GM21825 (cell line): ENCODE results near the gene PXMP2.
"Not testable (repeated sequence)": the region's sequence is repeated elsewhere in the genome, so short reads cannot be mapped to it uniquely, and the experiment has no call there.

Experiments used
- ATAC-seq: cut with Tn5 transposase; IDR thresholded peaks from one replicate; pipeline ENCODE4 v1.9.1; 2021; ENCODE audit warnings: mild to moderate bottlenecking, moderate library complexity; ENCODE audit not compliant: unreplicated experiment

Gene PXMP2

DNA sequence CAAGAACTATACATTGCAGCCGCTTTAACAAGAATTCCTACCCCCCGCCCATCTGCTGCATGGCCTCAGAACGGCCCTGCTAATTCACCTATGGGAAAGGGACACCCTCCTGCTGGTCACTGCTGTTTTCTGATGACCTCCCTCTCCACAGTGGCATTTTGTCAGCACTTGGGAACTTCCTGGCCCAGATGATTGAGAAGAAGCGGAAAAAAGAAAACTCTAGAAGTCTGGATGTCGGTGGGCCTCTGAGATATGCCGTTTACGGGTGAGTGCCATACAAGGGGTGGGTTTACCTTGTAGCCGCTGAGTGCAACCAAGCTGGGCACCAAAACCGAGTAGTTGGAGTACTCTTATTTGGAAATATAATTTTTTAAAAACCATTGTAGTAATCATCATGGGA, 2.7 kb downstream of the PXMP2 start:
- ATAC-seq, result no peak

GRCh38 chr12:132692030-132692429, 4.6 kb downstream of the PXMP2 start:
- ATAC-seq, result not testable (repeated sequence)

- not testable (repeated sequence) for ATAC-seq
Observed at GRCh38 chr12:132694888-132695287, 7.5 kb downstream of the PXMP2 start.

- no peak for ATAC-seq
Observed at GRCh38 chr12:132695431-132695830, 8.0 kb downstream of the PXMP2 start.

- no peak for ATAC-seq
Observed at GRCh38 chr12:132698341-132698740, 11.0 kb downstream of the PXMP2 start.

GRCh38 chr12:132700212-132700822, 12.9 kb downstream of the PXMP2 start:
- ATAC-seq, result no peak

- ATAC-seq, result no peak
Observed at GRCh38 chr12:132702640-132703039, 15.3 kb downstream of the PXMP2 start.

DNA sequence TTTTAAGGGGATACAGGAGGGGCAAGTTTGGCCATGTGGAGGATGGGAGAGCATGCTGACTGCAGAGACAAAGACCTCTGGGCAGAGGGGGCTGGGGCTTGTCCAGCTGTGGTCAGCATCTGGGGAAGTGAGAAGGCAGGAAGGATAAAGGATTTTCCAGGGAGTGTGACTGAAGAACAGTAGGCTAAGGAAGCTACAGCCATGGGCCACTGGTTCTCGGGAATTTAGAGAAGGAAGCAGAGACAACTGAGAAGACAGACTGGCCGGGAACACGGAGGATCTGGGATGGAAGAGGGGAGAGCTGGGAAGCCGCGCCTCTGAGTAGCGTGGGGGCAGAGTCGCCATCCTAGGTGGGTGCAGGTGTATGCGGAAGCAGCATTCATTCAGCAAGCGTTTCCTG, 16.3 kb downstream of the PXMP2 start:
- no peak for ATAC-seq

- ATAC-seq, result no peak
Observed at GRCh38 chr12:132707241-132707640, 19.9 kb downstream of the PXMP2 start.

DNA sequence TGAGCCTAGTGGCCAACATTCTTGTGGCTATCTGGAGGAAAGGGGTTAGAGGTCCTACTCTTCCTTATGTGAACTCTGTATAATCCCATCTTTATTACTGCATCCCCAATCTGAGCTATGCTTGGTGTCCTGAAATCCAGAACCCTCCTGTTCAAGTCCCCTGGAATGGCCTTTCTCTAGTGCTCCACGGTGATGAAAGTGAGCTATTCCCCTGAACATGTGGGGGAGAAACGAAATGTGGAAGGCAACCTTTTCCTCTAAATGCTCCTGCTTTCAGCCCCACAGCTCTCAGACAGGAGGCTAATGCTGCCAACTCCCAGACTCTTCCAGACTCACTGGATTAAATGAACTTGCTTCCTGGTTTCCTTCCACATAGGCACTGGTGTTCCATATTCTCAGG, 20.8 kb downstream of the PXMP2 start:
- ATAC-seq, result no peak

- ATAC-seq, result peak; percentile 24
Observed at GRCh38 chr12:132710043-132710404, 22.6 kb downstream of the PXMP2 start.

DNA sequence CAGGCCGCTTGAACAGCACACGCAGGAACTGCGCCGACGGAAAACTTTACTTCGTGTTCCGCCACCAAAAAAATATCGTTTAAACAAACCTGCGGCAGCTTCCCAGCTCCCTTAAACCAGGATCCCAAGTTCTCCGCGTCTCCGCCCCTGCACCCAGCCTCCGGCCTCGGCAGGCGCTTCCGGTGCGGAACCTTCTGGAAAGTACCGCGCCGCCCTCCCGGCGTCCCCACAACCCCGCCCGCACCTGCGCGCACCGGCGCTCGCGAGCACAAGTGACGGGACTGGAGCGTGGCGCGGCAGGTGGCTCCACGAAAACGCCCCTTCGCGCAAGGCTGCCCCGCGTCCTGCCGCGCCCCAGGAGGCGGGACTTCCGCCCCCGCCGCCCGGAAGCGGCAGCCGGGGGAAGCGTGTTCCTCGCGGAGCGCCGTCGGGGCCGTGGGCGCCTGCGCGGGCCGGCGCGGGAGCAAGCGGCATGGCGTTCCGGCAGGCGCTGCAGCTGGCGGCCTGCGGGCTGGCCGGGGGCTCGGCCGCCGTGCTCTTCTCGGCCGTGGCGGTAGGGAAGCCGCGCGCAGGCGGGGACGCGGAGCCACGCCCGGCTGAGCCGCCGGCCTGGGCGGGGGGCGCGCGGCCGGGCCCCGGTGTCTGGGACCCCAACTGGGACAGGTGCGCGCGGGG, 23.2 kb downstream of the PXMP2 start, which contains the start of gene PGAM5:
PGAM5 (plus strand) TSS at position 438 of the 675 bp plus-strand sequence; CDS start at position 473, 35 bp downstream.
- ATAC-seq, result peak; percentile 84

DNA sequence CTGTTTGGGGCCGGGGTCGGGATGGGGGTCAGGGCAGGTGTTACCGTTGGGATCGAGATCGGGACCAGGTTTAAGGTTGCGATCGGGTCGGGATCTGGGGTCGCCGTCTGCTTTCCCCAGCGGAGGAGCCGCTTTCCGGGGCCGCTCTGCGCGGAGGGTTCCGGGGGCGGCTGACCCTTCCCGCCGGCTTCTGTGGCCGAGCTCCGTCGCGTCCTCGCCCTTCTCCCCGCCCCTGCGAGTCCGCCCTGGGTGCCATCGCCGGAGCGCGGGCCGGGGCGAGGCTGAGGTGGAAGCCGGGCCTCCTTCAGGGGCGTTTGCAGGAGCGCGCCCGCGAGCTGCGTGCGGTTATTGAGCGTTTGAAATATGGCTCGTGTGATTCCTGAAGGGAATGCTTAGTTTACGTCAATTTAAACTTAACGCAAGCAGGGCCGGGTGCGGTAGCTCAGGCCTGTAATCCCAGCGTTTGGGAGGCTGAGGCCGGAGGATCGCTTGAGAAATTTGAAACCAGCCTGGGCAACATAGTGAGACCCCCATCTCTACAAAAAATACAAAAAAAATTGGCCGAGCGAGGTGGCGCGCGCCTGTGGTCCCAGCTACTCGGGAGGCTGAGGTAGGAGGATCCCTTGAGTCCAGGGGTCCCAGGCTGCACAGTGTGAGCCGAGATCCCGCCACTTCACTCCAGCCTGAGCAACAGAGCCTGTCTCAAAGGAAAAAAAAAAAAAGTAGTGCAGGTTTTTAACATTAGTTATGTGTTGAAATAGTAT, 23.9 kb downstream of the PXMP2 start:
- peak; percentile 10 for ATAC-seq

DNA sequence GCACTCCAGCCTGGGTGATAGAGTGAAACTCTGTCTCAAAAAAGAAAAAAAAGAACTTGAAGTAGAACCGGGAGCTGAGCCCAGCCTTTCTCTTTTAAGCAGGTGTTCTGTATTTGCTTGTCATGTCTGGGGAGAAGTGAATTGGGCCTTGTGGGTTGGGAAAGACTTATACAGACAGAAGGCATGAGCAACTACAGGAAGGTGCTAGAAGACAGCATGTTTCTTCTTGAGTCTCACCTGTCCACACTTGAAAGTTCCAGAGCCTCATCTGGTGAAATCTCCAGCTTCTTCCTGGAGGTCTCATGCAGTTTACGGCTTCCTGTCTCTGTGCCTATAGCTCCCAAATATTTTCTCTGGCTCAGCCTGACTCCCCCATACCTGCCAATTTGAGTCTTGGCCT, 25.7 kb downstream of the PXMP2 start:
- ATAC-seq, result no peak

GRCh38 chr12:132715874-132716273, 28.5 kb downstream of the PXMP2 start:
- ATAC-seq, result no peak

DNA sequence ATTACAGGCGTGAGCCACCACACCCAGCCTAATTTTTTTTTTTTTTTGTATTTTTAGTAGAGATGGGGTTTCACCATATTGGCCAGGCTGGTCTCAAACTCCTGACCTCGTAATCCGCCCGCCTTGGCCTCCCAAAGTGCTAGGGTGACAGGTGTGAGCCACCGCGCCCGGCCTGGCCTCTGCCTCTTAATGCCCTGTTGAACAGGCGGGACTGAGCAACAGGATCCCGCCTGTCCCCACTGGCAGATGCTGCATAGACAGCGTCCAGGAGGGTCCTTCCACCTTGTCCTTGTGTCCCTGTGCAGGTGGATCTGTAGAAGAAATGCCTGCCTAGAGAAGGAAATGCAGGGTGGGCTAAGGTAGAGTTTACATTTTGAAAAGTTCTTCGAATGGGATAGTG, 29.0 kb downstream of the PXMP2 start:
- no peak for ATAC-seq

- no peak for ATAC-seq
Observed at GRCh38 chr12:132717011-132717410, 29.6 kb downstream of the PXMP2 start.

- ATAC-seq, result no peak
Observed at GRCh38 chr12:132717531-132718387, 30.4 kb downstream of the PXMP2 start.

- no peak for ATAC-seq
Observed at GRCh38 chr12:132718644-132719043, 31.3 kb downstream of the PXMP2 start.

- ATAC-seq, result no peak
Observed at GRCh38 chr12:132719141-132719953, 32.0 kb downstream of the PXMP2 start.
